Lower leg skin (tissue), 3 donors: ENCODE results near the gene CHST14.

Source experiments
- POLR2A ChIP-seq, 2 donors: fragments of 450-650 bp; IDR thresholded peaks; one replicate each; pipeline ENCODE4 v1.6.1; 2016 to 2017; ENCODE audit warnings: antibody characterized with exemption in 2 of 2, mild to moderate bottlenecking in 1 of 2, moderate library complexity in 1 of 2
- TF ChIP-seq, protein P1 (sequence below), 3 donors: fragments of 450-650 bp; IDR thresholded peaks; one replicate each; pipeline ENCODE4 v1.5.1; 2016; ENCODE audit warnings: antibody characterized with exemption in 3 of 3, mild to moderate bottlenecking in 3 of 3, moderate library complexity in 2 of 3

DNA sequence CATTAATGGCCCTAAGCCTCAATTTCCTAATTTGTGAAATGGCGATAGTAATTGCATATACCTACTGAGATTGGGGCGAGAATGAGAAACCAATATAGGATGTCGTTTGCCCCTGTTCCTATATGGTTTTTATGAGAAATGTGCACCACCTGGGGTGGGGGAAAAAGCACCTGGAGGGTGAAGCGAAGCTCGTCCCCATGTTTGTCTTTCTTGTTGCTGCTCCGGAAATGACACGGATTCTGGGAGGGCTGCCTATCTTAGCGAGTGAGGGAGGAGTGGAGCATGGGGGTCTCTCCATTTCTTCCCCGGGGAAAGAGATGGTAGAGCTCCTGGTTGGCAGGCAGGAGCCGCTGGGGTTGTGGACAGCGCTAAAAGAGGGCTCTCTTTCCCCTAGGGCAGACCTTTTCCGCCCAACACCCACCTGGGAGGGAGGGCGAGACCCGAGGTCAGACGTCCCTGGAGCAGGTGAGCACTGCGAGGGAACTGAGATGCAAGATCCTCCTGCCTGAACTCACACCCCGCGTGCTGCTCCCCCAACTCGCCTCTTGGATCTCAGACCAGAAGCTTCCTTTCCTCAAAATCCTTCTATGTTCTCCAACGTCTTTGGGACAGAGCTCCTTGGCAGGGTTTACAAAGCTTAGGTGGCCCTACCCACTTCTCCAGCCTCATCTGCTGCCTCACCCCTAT lies 35.6 kb upstream of the CHST14 start:
- TF ChIP-seq, protein P1, sequence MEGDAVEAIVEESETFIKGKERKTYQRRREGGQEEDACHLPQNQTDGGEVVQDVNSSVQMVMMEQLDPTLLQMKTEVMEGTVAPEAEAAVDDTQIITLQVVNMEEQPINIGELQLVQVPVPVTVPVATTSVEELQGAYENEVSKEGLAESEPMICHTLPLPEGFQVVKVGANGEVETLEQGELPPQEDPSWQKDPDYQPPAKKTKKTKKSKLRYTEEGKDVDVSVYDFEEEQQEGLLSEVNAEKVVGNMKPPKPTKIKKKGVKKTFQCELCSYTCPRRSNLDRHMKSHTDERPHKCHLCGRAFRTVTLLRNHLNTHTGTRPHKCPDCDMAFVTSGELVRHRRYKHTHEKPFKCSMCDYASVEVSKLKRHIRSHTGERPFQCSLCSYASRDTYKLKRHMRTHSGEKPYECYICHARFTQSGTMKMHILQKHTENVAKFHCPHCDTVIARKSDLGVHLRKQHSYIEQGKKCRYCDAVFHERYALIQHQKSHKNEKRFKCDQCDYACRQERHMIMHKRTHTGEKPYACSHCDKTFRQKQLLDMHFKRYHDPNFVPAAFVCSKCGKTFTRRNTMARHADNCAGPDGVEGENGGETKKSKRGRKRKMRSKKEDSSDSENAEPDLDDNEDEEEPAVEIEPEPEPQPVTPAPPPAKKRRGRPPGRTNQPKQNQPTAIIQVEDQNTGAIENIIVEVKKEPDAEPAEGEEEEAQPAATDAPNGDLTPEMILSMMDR (IDR thresholded peaks at IDR 0.05), result no peak
- TF ChIP-seq POLR2A (IDR thresholded peaks at IDR 0.05), result no peak
